Ovary (tissue), 3 donors: ENCODE results near the gene ZHX3.

ENCODE experiments used
- CTCF ChIP-seq, 3 donors: fragments of 450-650 bp in 2 of 3; fragments of 200-600 bp in 1 of 3; IDR thresholded peaks; one replicate each; pipeline versions ENCODE4 v1.5.1 to v1.8.0; 2016 to 2022; ENCODE audit warnings: antibody characterized with exemption in 3 of 3, mild to moderate bottlenecking in 1 of 3
- POLR2A ChIP-seq: fragments of 450-650 bp; IDR thresholded peaks from one replicate; pipeline ENCODE4 v1.6.1; 2017; ENCODE audit warnings: antibody characterized with exemption, mild to moderate bottlenecking, moderate library complexity
- donor health status: DM: no; HTN: no; CAD: no.

- TF ChIP-seq CTCF (IDR thresholded peaks at IDR 0.05) (no peak), POLR2A (no peak)
Observed at GRCh38 chr20:41366546-41367392, 49.2 kb upstream of the ZHX3 start, which contains the start of gene EMILIN3.
